ENCODE measurements around the gene RNPS1. TPM values are rescaled to one million over a fixed set of nuclear protein-coding genes. Genes with fewer than 3 reads are reported as not detected.
A peak's percentile ranks its signal among the peaks of the same experiment; 100 is the strongest.
"Not testable (repeated sequence)": the region's sequence is repeated elsewhere in the genome, so short reads cannot be mapped to it uniquely, and the experiment has no call there.

Gene RNPS1
- total RNA-seq, 2 experiments from 2014 or later: 230 to 238 TPM

- H3K36me3 Mint-ChIP-seq (ENCODE audit: low read depth): peaks cover 55% of the 10 kb centered on the region
- DNase-seq, H3K9me3 Mint-ChIP-seq, H3K4me3 Mint-ChIP-seq, H3K27me3 Mint-ChIP-seq, H3K27ac Mint-ChIP-seq: not testable (repeated sequence)
- POLR2A ChIA-PET: interaction anchor here (1.3 kb wide), 1 partner anchor 12 kb away, joined by 3 read pairs; the partner anchor contains the start of gene ECI1
- peaks cover 29% of the 10 kb centered on the region for H3K4me1 Mint-ChIP-seq
- CTCF ChIA-PET: interaction anchor here (0.7 kb wide), 1 partner anchor 224 kb away, joined by 3 read pairs; no protein-coding TSS in a partner anchor
Measured at GRCh38 chr16:2263026-2263425, 4.9 kb downstream of the RNPS1 start.

DNA sequence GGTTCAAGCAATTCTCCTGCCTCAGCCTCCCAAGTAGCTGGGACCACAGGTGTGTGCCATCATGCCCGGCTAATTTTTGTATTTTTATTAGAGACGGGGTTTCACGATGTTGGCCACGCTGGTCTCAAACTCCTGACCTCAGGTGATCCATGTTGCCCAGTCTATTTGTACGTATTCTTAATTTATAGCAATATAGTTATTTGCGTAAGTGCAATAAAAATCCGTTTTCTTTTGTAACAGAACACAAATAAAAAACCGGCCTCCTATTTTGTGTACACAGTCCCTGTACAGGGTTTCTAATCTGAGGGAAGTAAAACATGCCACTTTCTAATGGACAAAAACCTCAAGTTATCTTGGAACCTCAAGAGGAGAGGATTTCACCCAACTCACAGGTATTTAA lies 7.7 kb downstream of the RNPS1 start:
- ChIA-PET POLR2A (no interaction called here), CTCF (no interaction called here)
- Mint-ChIP-seq H3K4me1 (peaks cover 12% of the 10 kb centered on the region), H3K4me3 (no peak overlapping the region), H3K9me3 (no peaks in the 10 kb centered on the region), H3K27ac (no peak overlapping the region), H3K36me3 (ENCODE audit: low read depth) (peaks cover 64% of the 10 kb centered on the region), H3K27me3 (no peaks in the 10 kb centered on the region)
- DNase-seq: no peak

DNA sequence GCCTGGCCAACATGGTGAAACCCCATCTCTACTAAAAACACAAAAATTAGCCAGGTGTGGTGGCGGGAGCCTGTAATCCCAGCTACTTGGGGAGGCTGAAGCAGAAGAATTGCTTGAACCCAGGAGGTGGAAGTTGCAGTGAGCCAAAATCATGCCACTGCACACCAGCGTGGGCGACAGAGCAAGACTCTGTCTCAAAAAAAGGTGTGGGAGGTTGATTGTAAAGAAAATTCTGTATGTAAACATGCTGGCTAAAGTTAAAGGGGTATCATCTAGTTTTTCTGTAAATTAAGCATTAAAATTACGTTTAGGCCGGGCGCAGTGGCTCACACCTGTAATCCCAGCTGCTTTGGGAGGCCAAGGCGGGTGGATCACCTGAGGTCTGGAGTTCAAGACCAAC lies 9.4 kb downstream of the RNPS1 start:
- H3K27ac Mint-ChIP-seq, H3K4me1 Mint-ChIP-seq, H3K9me3 Mint-ChIP-seq, H3K4me3 Mint-ChIP-seq, H3K27me3 Mint-ChIP-seq, DNase-seq, POLR2A ChIA-PET: not testable (repeated sequence)
- CTCF ChIA-PET: interaction anchor here (0.6 kb wide), 1 partner anchor 538 kb away, joined by 3 read pairs; no protein-coding TSS in a partner anchor
- H3K36me3 Mint-ChIP-seq (ENCODE audit: low read depth): peaks cover 67% of the 10 kb centered on the region

GRCh38 chr16:2257726-2258125 lies 10.2 kb downstream of the RNPS1 start:
- CTCF ChIA-PET: interaction anchor here (0.6 kb wide), 1 partner anchor 539 kb away, joined by 3 read pairs; no protein-coding TSS in a partner anchor
- Mint-ChIP-seq H3K27ac (no peak overlapping the region), H3K4me1 (peaks cover 3% of the 10 kb centered on the region), H3K27me3 (no peaks in the 10 kb centered on the region), H3K9me3 (no peaks in the 10 kb centered on the region), H3K4me3 (no peak overlapping the region), H3K36me3 (ENCODE audit: low read depth) (peaks cover 69% of the 10 kb centered on the region)
- POLR2A ChIA-PET: interaction anchor here (0.6 kb wide), 1 partner anchor 11 kb away, joined by 3 read pairs; no protein-coding TSS in a partner anchor
- no peak for DNase-seq

DNA sequence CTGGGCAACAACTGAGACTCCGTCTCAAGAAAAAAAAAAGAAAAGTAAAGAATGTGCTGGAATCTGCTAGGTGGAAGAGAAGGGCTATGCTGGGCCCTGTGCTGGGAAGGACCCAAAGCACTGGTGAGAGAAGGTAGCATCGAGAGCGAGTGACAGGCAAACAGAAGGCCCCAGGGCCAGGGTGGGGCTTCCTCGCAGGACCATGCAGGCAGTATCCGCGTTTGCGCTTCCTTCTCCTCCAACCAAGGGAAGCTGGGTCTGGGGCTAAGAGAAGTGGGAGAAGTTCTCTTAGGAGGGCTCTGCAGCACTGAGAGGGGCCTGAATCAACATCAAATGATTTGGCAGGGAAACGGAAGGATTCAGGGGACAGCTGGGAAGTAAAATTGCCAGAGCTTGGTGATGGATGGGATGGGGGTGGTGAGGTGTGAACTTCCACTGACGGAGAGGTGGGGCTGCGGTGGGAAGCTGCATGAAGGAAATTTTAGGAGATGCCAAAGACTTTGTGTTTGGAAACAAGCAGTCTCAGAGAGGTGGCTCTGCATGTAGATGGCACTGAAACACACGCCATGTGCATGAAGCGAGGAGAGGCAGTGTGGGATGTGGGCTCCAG lies 11.3 kb downstream of the RNPS1 start:
- Mint-ChIP-seq H3K9me3 (no peaks in the 10 kb centered on the region), H3K27me3 (no peaks in the 10 kb centered on the region), H3K4me1 (peaks cover 2% of the 10 kb centered on the region), H3K27ac (peak overlapping the region; percentile 46), H3K4me3 (no peak overlapping the region), H3K36me3 (ENCODE audit: low read depth) (peaks cover 60% of the 10 kb centered on the region)
- POLR2A ChIA-PET: no interaction called here
- no peak for DNase-seq
- CTCF ChIA-PET: interaction anchor here (1.0 to 1.2 kb wide), 2 partner anchors 9 to 141 kb away, joined by 3 to 4 read pairs; no protein-coding TSS in a partner anchor

- H3K36me3 Mint-ChIP-seq (ENCODE audit: low read depth): peaks cover 41% of the 10 kb centered on the region
- H3K27ac Mint-ChIP-seq: peak overlapping the region; percentile 65
- peaks cover 10% of the 10 kb centered on the region for H3K4me1 Mint-ChIP-seq
- CTCF ChIA-PET: interaction anchor here (1.3 to 2.2 kb wide), 2 partner anchors 11 to 58 kb away, joined by 6 read pairs; no protein-coding TSS in a partner anchor
- H3K27me3 Mint-ChIP-seq: no peaks in the 10 kb centered on the region
- no peaks in the 10 kb centered on the region for H3K9me3 Mint-ChIP-seq
- no peak for DNase-seq
- no peak overlapping the region for H3K4me3 Mint-ChIP-seq
- POLR2A ChIA-PET: interaction anchor here (0.7 kb wide), 1 partner anchor 38 kb away, joined by 8 read pairs; no protein-coding TSS in a partner anchor
Measured at GRCh38 chr16:2253293-2253692, 14.6 kb downstream of the RNPS1 start.

- Mint-ChIP-seq H3K4me3 (no peak overlapping the region), H3K36me3 (ENCODE audit: low read depth) (peaks cover 37% of the 10 kb centered on the region), H3K4me1 (peaks cover 10% of the 10 kb centered on the region), H3K27me3 (no peaks in the 10 kb centered on the region), H3K9me3 (no peaks in the 10 kb centered on the region), H3K27ac (peak overlapping the region; percentile 65)
- DNase-seq: no peak
- POLR2A ChIA-PET: interaction anchor here (0.7 kb wide), 1 partner anchor 38 kb away, joined by 8 read pairs; no protein-coding TSS in a partner anchor
- CTCF ChIA-PET: interaction anchor here (0.6 to 2.2 kb wide), 5 partner anchors 10 to 202 kb away, joined by 3 to 6 read pairs (median 5); partner anchors contain the start of gene DNASE1L2
Measured at GRCh38 chr16:2252806-2253148, 15.1 kb downstream of the RNPS1 start.

DNA sequence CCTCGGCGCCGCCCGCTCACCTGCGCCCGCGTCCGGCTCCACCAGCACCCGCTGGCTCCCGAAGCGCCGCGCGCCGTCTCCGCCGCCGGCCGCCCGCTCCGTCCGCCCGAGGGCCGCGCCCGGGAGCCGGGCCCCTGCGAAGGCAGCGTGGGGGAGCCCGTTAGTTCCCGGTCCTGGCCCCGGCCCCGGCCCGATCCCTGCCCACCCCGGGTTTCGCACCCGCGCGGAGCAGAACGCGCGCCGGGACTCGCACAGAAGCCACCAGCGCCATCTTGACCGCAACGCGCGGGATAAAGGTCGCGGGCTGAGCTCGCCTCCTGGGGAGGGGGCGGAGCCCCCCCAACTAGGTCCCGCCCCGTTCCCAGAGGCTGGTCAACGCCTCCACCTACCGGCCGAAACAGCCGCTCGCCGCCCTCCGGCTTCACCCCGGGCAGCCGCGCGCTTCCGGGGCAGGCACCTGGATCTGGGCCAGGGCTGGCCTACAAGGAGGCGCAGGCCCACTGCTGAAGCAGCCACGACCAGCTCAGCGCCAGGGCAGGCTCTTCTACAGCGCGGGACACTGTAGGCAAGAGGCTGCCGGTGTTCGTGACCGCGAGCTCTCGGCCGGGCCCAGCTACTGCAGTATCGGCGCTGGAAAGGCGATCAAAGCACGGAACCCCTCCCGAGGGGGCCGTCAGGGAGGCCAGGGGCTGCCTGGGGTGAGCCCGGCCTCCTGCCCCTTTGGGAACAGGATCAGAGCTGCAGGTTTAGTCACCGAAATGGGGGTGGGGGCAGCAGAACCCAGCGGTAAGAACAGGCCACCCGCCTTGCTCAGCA lies 16.4 kb downstream of the RNPS1 start, which contains the start of gene ECI1:
TSS of gene ECI1 (minus strand) at position 292 of the 816 bp plus-strand sequence. CDS start at position 271, 21 bp downstream.
- peaks cover 24% of the 10 kb centered on the region for H3K36me3 Mint-ChIP-seq (ENCODE audit: low read depth)
- H3K4me3 Mint-ChIP-seq: peak within 1 kb of the TSS; percentile 92
- H3K4me1 Mint-ChIP-seq: peaks cover 10% of the 10 kb centered on the region
- peak; percentile 83 for DNase-seq
- ChIA-PET POLR2A (interaction anchor here (0.5 to 1.6 kb wide), 4 partner anchors 11 to 547 kb away, joined by 3 read pairs; partner anchors contain the start of gene TRAF7), CTCF (interaction anchor here (0.7 to 2.2 kb wide), 11 partner anchors 9 to 57 kb away, joined by 3 to 6 read pairs (median 4); partner anchors contain the start of genes DNASE1L2 and PGP)
- H3K9me3 Mint-ChIP-seq: no peaks in the 10 kb centered on the region
- H3K27me3 Mint-ChIP-seq: no peaks in the 10 kb centered on the region
- H3K27ac Mint-ChIP-seq: peak within 1 kb of the TSS; percentile 93

DNA sequence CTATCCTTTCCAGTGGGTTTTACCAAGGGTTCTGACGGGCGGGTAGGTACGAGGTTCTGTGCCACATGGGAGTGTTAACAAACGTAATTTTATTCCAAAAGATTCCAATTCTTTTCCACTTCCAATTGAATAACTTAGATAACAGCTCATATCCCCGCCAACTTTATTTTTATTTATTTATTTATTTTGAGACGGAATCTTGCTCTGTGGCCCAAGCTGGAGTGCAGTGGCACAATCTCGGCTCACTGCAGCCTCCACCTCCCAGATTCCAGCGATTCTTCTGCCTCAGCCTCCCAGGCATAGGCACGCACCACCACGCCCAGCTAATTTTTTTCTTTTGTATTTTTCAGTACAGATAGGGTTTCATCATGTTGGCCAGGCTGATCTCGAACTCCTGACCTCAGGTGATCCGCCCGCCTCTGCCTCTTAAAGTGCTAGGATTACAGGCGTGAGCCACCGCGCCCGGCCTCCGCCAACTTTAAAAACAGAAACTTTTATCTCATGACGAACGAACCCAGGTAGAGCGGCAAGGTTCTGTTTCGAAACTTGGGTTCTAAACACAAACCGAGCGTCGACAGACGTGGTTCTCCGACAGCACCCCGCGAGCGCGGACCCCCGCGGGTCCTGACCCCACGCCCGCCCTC lies 17.2 kb downstream of the RNPS1 start:
- peak; percentile 48 for DNase-seq
- CTCF ChIA-PET: interaction anchor here (0.7 to 2.2 kb wide), 8 partner anchors 8 to 634 kb away, joined by 3 to 6 read pairs (median 3); partner anchors contain the start of gene PGP
- H3K27ac Mint-ChIP-seq: peak overlapping the region; percentile 93
- H3K4me3 Mint-ChIP-seq: peak overlapping the region; percentile 92
- H3K36me3 Mint-ChIP-seq (ENCODE audit: low read depth): peaks cover 17% of the 10 kb centered on the region
- POLR2A ChIA-PET: interaction anchor here (1.4 to 1.6 kb wide), 2 partner anchors 12 to 95 kb away, joined by 3 read pairs; partner anchors contain the start of gene TRAF7
- H3K27me3 Mint-ChIP-seq: no peaks in the 10 kb centered on the region
- no peaks in the 10 kb centered on the region for H3K9me3 Mint-ChIP-seq
- H3K4me1 Mint-ChIP-seq: peaks cover 10% of the 10 kb centered on the region

DNA sequence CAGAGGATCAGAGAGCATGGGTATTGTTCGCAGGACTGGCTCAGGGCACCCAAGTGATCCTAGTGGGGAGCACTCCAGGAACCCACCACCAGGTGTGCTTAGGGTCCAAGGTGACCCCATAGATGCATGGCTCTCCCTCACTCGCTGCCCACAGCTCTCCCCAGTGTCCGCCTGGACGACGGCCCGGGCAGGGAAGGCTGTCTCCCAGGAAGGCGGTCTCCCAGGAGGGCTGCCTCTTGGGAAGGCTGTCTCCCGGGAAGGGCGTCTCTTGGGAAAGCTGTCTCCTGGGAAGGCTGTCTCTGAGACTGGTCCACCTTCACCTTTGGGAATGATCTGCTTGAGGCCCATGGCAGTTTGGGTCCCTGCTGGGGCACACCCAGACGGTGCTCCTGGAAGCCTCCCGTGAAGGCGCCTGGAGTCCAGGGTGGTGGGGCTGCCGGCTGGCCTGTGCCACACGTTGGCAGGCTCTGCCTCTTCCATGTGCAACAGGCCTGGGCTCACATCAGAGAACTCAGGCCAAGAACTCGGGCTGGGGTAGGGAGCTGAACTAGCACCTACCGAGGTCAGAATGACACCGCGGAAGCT lies 21.5 kb downstream of the RNPS1 start:
- Mint-ChIP-seq H3K9me3 (no peaks in the 10 kb centered on the region), H3K4me3 (no peak overlapping the region), H3K27ac (no peak overlapping the region), H3K36me3 (ENCODE audit: low read depth) (peaks cover 9% of the 10 kb centered on the region), H3K4me1 (peaks cover 10% of the 10 kb centered on the region), H3K27me3 (no peaks in the 10 kb centered on the region)
- no peak for DNase-seq
- ChIA-PET CTCF (interaction anchor here (0.8 to 1.6 kb wide), 4 partner anchors 10 to 72 kb away, joined by 3 to 4 read pairs (median 4); no protein-coding TSS in a partner anchor), POLR2A (interaction anchor here (0.5 kb wide), 1 partner anchor 11 kb away, joined by 3 read pairs; no protein-coding TSS in a partner anchor)

GRCh38 chr16:2244926-2245795 lies 22.8 kb downstream of the RNPS1 start:
- Mint-ChIP-seq H3K4me3 (no peak overlapping the region), H3K27me3 (no peaks in the 10 kb centered on the region), H3K9me3 (no peaks in the 10 kb centered on the region), H3K27ac (no peak overlapping the region), H3K36me3 (ENCODE audit: low read depth) (peaks cover 9% of the 10 kb centered on the region), H3K4me1 (peaks cover 4% of the 10 kb centered on the region)
- DNase-seq: no peak
- POLR2A ChIA-PET: no interaction called here
- CTCF ChIA-PET: no interaction called here
